WERI-Rb-1 (cell line): ENCODE data around the gene MBP.

Experiments used
- DNase-seq: peaks from one replicate; pipeline ENCODE4 v3.0.0-alpha.2; 2020
- H3K27ac ChIP-seq: fragments of 250-450 bp; sonication (Bioruptor Pico); 2 replicates; pipeline ENCODE4 v1.5.1; 2020; ENCODE audit warnings: mild to moderate bottlenecking, moderate library complexity
- H3K27me3 ChIP-seq: fragments of 250-450 bp; sonication (Bioruptor Pico); 2 replicates; pipeline ENCODE4 v1.5.1; 2021; ENCODE audit warnings: mild to moderate bottlenecking, low read depth, moderate library complexity; ENCODE audit not compliant: insufficient read depth, severe bottlenecking
- H3K36me3 ChIP-seq: fragments of 250-450 bp; sonication (Bioruptor Pico); 2 replicates; pipeline ENCODE4 v1.5.1; 2020; ENCODE audit warnings: mild to moderate bottlenecking, moderate library complexity
- H3K4me3 ChIP-seq: 2 replicates; pipeline ENCODE4 v1.5.1; 2011; ENCODE audit warnings: low read depth, mild to moderate bottlenecking, control low read depth, low read length
- H3K9me3 ChIP-seq: fragments of 250-450 bp; sonication (Bioruptor Pico); 2 replicates; pipeline ENCODE4 v1.5.1; 2021; ENCODE audit warnings: mild to moderate bottlenecking, moderate library complexity; ENCODE audit not compliant: severe bottlenecking
- CTCF ChIP-seq: IDR thresholded peaks from 2 replicates; pipeline ENCODE4 v1.5.1; 2011; ENCODE audit warnings: low read depth, mild to moderate bottlenecking, control low read depth, inconsistent platforms, low read length

The MBP gene

GRCh38 chr18:77130229-77131099 lies 2.1 kb downstream of the MBP start:
- DNase-seq = no peak
- Histone ChIP-seq H3K27me3 (no peaks in the 10 kb centered on the region), H3K9me3 (peaks cover 4% of the 10 kb centered on the region), H3K27ac (no peak overlapping the region), H3K36me3 (no peaks in the 10 kb centered on the region), H3K4me3 (no peak overlapping the region)
- TF ChIP-seq CTCF = no peak

GRCh38 chr18:77129150-77129551 lies 3.4 kb downstream of the MBP start:
- H3K27ac ChIP-seq = no peak overlapping the region
- no peak for TF ChIP-seq CTCF
- no peak for DNase-seq
- no peak overlapping the region for H3K4me3 ChIP-seq
- peaks cover 3% of the 10 kb centered on the region for H3K9me3 ChIP-seq
- H3K27me3 ChIP-seq = no peaks in the 10 kb centered on the region
- no peaks in the 10 kb centered on the region for H3K36me3 ChIP-seq

GRCh38 chr18:77127769-77128671 lies 4.6 kb downstream of the MBP start:
- Histone ChIP-seq H3K36me3 (no peaks in the 10 kb centered on the region), H3K4me3 (no peak overlapping the region), H3K9me3 (peaks cover 3% of the 10 kb centered on the region), H3K27me3 (no peaks in the 10 kb centered on the region), H3K27ac (no peak overlapping the region)
- DNase-seq = no peak
- no peak for TF ChIP-seq CTCF

GRCh38 chr18:77124452-77124922 lies 8.1 kb downstream of the MBP start:
- Histone ChIP-seq H3K27me3 (no peaks in the 10 kb centered on the region), H3K4me3 (no peak overlapping the region), H3K9me3 (no peaks in the 10 kb centered on the region), H3K36me3 (no peaks in the 10 kb centered on the region), H3K27ac (no peak overlapping the region)
- no peak for DNase-seq
- TF ChIP-seq CTCF = no peak

- Histone ChIP-seq H3K9me3 (peaks cover 2% of the 10 kb centered on the region), H3K27ac (no peak overlapping the region), H3K27me3 (no peaks in the 10 kb centered on the region), H3K36me3 (no peaks in the 10 kb centered on the region), H3K4me3 (no peak overlapping the region)
- DNase-seq = no peak
- no peak for TF ChIP-seq CTCF
Measured at GRCh38 chr18:77123320-77124231, 9.0 kb downstream of the MBP start.
